ENCODE data around the gene CISD2.

CISD2 gene

DNA sequence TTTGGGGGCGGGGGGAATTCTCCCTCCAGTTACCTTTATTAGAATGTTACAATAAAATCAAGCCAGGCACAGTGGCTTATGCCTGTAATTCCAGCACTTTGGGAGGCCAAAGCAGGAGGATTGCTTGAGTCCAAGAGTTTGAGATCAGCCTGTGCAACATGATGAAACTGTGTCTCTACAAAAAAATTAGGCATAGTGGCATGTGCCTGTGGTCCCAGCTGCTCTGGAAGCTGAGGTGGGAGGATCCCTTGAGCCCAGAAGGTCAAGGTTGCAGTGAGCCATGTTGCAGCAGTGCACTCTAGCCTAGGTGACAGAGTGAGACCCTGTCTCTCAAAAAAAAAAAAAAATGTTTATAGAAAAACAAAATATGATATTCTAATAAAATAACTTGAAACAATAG, 36.1 kb upstream of the CISD2 start:
- H3K27ac ChIP-seq: no peak overlapping the region
- TF ChIP-seq ZFX (IDR thresholded peaks at IDR 0.05): no peak
- TF ChIP-seq, protein P1, sequence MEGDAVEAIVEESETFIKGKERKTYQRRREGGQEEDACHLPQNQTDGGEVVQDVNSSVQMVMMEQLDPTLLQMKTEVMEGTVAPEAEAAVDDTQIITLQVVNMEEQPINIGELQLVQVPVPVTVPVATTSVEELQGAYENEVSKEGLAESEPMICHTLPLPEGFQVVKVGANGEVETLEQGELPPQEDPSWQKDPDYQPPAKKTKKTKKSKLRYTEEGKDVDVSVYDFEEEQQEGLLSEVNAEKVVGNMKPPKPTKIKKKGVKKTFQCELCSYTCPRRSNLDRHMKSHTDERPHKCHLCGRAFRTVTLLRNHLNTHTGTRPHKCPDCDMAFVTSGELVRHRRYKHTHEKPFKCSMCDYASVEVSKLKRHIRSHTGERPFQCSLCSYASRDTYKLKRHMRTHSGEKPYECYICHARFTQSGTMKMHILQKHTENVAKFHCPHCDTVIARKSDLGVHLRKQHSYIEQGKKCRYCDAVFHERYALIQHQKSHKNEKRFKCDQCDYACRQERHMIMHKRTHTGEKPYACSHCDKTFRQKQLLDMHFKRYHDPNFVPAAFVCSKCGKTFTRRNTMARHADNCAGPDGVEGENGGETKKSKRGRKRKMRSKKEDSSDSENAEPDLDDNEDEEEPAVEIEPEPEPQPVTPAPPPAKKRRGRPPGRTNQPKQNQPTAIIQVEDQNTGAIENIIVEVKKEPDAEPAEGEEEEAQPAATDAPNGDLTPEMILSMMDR (conservative IDR thresholded peaks at IDR 0.05): no peak

DNA sequence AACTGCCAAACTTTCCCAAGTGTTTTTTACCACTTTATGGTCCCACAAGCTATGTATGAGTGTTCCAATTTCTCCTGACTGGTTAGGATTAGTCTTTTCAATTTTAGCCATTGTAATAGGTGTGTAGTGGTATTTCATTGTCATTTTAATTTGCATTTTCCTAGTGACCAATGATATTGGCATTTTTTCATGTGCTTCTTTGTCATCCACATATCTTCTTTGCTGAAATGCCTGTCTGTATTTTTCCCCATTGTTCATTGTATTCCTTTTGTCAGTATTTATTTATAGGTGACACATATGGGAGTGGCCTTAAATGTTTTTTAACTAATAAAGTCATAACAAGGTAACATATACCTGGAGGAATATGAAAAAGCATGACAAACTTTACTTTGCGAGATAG, 32.2 kb upstream of the CISD2 start:
- TF ChIP-seq ZFX (IDR thresholded peaks at IDR 0.05): no peak
- TF ChIP-seq, protein P1 (conservative IDR thresholded peaks at IDR 0.05): no peak
- H3K27ac ChIP-seq: no peak overlapping the region

DNA sequence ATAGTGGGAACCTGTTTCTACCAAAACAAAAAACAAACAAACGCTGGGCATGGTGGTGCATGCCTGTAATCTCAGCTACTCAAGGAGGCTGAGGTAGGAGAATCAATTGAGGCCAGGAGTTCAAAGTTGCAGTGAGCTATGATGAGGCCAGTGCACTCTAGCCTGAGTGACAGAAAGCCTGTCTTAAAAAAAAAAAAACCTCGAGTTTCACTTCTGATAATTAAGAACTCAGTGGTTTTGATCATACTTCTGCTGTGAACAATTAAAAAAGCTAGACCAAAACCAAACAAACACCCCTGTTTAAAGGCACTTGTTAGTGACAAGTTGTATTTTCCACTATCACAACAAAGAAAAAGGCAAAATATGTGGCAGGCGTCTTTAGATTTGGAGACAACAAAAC, 26.4 kb upstream of the CISD2 start:
- H3K27ac ChIP-seq: no peak overlapping the region
- TF ChIP-seq, protein P1 (conservative IDR thresholded peaks at IDR 0.05): no peak
- TF ChIP-seq ZFX (IDR thresholded peaks at IDR 0.05): no peak

DNA sequence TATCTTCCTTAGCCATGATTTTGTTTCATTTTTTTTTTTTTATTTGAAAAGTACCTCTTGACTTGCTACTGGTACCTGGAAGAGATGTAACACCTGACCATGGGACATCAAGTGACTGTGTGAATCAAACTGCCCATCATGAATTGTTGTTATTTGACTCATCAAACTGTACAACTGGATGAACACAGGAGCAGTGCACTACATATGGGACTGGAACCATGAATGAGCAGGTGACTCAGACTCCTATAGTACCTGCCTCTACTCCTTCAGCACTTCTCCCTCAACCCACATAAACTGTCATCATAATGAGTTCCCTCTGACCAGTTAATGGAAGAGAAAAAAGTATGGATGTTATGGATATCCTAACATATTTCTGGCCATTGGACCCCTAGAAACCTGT, 25.5 kb upstream of the CISD2 start:
- no peak for TF ChIP-seq ZFX (IDR thresholded peaks at IDR 0.05)
- TF ChIP-seq, protein P1 (conservative IDR thresholded peaks at IDR 0.05): no peak

GRCh38 chr4:102843938-102844337, 24.9 kb upstream of the CISD2 start:
- no peak overlapping the region for H3K27ac ChIP-seq
- no peak for TF ChIP-seq ZFX (IDR thresholded peaks at IDR 0.05)
- TF ChIP-seq, protein P1 (conservative IDR thresholded peaks at IDR 0.05): no peak

More for the DNA sequence above, 25.5 kb upstream of the CISD2 start:
- no peak overlapping the region for H3K27ac ChIP-seq

- H3K27ac ChIP-seq: no peak overlapping the region
- TF ChIP-seq ZFX (IDR thresholded peaks at IDR 0.05): no peak
- TF ChIP-seq, protein P1 (conservative IDR thresholded peaks at IDR 0.05): no peak
These were observed 21.1 kb upstream of the CISD2 start for GRCh38 chr4:102847687-102848086.

DNA sequence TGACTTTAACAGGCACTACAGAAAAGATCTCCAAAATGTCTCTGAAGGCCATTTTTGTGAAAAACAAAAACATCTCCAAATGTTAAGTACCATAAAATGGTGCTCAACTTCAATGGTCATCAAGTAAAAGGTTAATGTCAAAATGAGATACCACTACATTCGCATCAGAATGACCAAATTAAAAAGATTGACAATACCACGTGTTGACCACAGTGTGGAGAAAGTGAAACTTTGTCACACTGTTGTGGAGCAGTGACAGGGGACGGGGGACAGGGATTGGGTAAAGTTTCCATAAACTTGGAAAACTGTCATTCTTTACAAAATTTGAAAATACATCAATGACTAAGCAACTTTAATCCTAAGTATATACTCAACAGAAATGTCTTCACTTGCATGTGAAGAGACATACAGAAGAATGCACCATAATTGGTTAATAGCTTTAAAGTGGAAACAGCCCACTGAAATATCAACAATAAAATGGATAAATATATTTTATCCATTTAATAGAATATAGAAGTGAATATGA, 19.1 kb upstream of the CISD2 start:
- no peak for TF ChIP-seq ZFX (IDR thresholded peaks at IDR 0.05)
- TF ChIP-seq, protein P1 (conservative IDR thresholded peaks at IDR 0.05): no peak

More for the DNA sequence above, 19.1 kb upstream of the CISD2 start:
- H3K27ac ChIP-seq: no peak overlapping the region
